ENCODE results near the gene FNDC1. TPM values are rescaled to one million over a fixed set of nuclear protein-coding genes. Genes with fewer than 3 reads are reported as not detected.

The FNDC1 gene
- total and polyA plus RNA-seq, 2 of the 13 experiments (the other 11 are each of a cell fraction or from before 2014, with no cell fraction given), result not detected

- TF ChIP-seq HOXA5 (CRISPR knock-in tag; IDR thresholded peaks at IDR 0.05) (0 out of 2 replicates have a peak, but pooled peaks have one; percentile 33), GLMP (CRISPR knock-in tag; IDR thresholded peaks at IDR 0.05; ENCODE audit: borderline replicate concordance) (no peak), TFE3 (CRISPR knock-in tag; IDR thresholded peaks at IDR 0.05) (peak; percentile 37; the same call in 1 of the 2 replicates), NONO (IDR thresholded peaks at IDR 0.05) (no peak), NONO (CRISPR knock-in tag; conservative IDR thresholded peaks at IDR 0.05) (no peak), RELA (CRISPR knock-in tag; IDR thresholded peaks at IDR 0.05) (no peak), ARHGAP35 (CRISPR knock-in tag; IDR thresholded peaks at IDR 0.05; ENCODE audit: borderline replicate concordance) (no peak), EZH2 (conservative IDR thresholded peaks at IDR 0.05; ENCODE audit: low read depth, low read length) (no peak), ZFP37 (CRISPR knock-in tag; IDR thresholded peaks at IDR 0.05; ENCODE audit: borderline replicate concordance) (no peak), ZNF383 (CRISPR knock-in tag; IDR thresholded peaks at IDR 0.05; ENCODE audit: borderline replicate concordance) (no peak), MAF1 (CRISPR knock-in tag; IDR thresholded peaks at IDR 0.05; ENCODE audit: borderline replicate concordance) (no peak), ZNF557 (CRISPR knock-in tag; IDR thresholded peaks at IDR 0.05) (0 out of 2 replicates have a peak, but pooled peaks have one; percentile 28), ZNF24 (IDR thresholded peaks at IDR 0.05) (no peak), ELF1 (CRISPR knock-in tag; IDR thresholded peaks at IDR 0.05) (no peak), ZNF354B (CRISPR knock-in tag; IDR thresholded peaks at IDR 0.05) (no peak), ATF5 (CRISPR knock-in tag; IDR thresholded peaks at IDR 0.05; ENCODE audit: low read depth) (no peak), THAP9 (CRISPR knock-in tag; IDR thresholded peaks at IDR 0.05; ENCODE audit: borderline replicate concordance) (no peak)
- TF ChIP-seq, protein P1, sequence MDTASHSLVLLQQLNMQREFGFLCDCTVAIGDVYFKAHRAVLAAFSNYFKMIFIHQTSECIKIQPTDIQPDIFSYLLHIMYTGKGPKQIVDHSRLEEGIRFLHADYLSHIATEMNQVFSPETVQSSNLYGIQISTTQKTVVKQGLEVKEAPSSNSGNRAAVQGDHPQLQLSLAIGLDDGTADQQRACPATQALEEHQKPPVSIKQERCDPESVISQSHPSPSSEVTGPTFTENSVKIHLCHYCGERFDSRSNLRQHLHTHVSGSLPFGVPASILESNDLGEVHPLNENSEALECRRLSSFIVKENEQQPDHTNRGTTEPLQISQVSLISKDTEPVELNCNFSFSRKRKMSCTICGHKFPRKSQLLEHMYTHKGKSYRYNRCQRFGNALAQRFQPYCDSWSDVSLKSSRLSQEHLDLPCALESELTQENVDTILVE (CRISPR knock-in tag; IDR thresholded peaks at IDR 0.05), result no peak
- TF ChIP-seq, protein P2, sequence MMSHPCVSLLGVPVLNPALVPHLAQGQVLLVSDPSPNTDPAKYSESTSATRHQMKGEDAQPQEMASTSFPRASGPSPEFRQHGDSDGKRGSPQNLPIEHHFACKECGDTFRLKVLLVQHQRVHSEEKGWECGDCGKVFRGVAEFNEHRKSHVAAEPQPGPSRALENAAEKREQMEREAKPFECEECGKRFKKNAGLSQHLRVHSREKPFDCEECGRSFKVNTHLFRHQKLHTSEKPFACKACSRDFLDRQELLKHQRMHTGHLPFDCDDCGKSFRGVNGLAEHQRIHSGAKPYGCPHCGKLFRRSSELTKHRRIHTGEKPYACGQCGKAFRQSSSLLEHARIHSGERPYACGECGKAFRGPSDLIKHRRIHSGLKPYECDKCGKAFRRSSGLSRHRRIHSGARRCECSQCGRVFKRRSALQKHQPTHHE (CRISPR knock-in tag; IDR thresholded peaks at IDR 0.05; ENCODE audit: borderline replicate concordance), result no peak
These were observed 98.0 kb downstream of the FNDC1 start (continued) for GRCh38 chr6:159267165-159267564.
